IMR-90 (cell line): ENCODE results near the gene RAD51B. TPM values are rescaled to one million over a fixed set of nuclear protein-coding genes. Genes with fewer than 3 reads are reported as not detected.

Experiments
- ATAC-seq: fragments of 200-7000 bp; cut with Tn5 transposase; 2 replicates; pipeline ENCODE4 v1.9.1; 2020; ENCODE audit warnings: low read depth, mild to moderate bottlenecking, moderate library complexity
- BruUV-seq: library from RNA; stranded (reverse); fragments of 400-500 nt; replicated peaks from 2 replicates; lab custom pipeline; 2021; lab: Mats Ljungman, UMichigan
- CTCF ChIA-PET: fragments of 300-600 bp; formaldehyde crosslinking; extraction: SDS; loops from one replicate; lab custom pipeline; 2021; ENCODE audit warnings: antibody characterized with exemption; lab: Yijun Ruan, JAX
- POLR2A ChIA-PET: fragments of 300-600 bp; sonication (Branson Sonifier 250); formaldehyde crosslinking; loops from one replicate; lab custom pipeline; 2022; ENCODE audit warnings: antibody characterized with exemption; ENCODE audit not compliant: unreplicated experiment; lab: Charles Lee
- DNase-seq: peaks from one replicate; pipeline ENCODE4 v3.0.0; 2013
- H2AFZ ChIP-seq: replicated peaks from 2 replicates; pipeline ENCODE3; 2013; ENCODE audit warnings: low read length, mild to moderate bottlenecking; ENCODE audit not compliant: poor library complexity
- H2AK5ac ChIP-seq: 2 replicates; pipeline ENCODE4 v1.6.1; 2013; ENCODE audit warnings: low read depth, low read length, inconsistent platforms
- H2AK9ac ChIP-seq: replicated peaks from 2 replicates; pipeline ENCODE3; 2013; ENCODE audit warnings: mild to moderate bottlenecking, low read depth, low read length, moderate library complexity; ENCODE audit not compliant: poor library complexity
- H2BK120ac ChIP-seq: 2 replicates; pipeline ENCODE4 v1.6.1; 2013; ENCODE audit warnings: low read depth, low read length, inconsistent platforms
- H2BK15ac ChIP-seq: 3 replicates; pipeline ENCODE4 v1.6.1; 2013; ENCODE audit warnings: low read depth, low read length, inconsistent platforms
- H2BK20ac ChIP-seq: 2 replicates; pipeline ENCODE4 v1.6.1; 2013; ENCODE audit warnings: low read depth, mild to moderate bottlenecking, inconsistent platforms, low read length, moderate library complexity
- H2BK5ac ChIP-seq: 2 replicates; pipeline ENCODE4 v1.6.1; 2013; ENCODE audit warnings: mild to moderate bottlenecking, low read depth, low read length, inconsistent platforms; ENCODE audit not compliant: poor library complexity, severe bottlenecking
- H3K14ac ChIP-seq: replicated peaks from 2 replicates; pipeline ENCODE4 v1.6.1; 2013; ENCODE audit warnings: low read depth, low read length, inconsistent platforms
- H3K18ac ChIP-seq: 2 replicates; pipeline ENCODE4 v1.6.1; 2013; ENCODE audit warnings: low read depth, low read length, control low read depth
- H3K23ac ChIP-seq: 2 replicates; pipeline ENCODE4 v1.6.1; 2013; ENCODE audit warnings: low read depth, low read length, inconsistent platforms
- H3K27ac ChIP-seq: 2 replicates; pipeline ENCODE4 v1.5.1; 2013; ENCODE audit warnings: mild to moderate bottlenecking, control low read depth, low read length; ENCODE audit not compliant: insufficient read depth
- H3K27me3 ChIP-seq: 2 replicates; pipeline ENCODE4 v1.6.1; 2013; ENCODE audit warnings: low read length; ENCODE audit not compliant: control insufficient read depth, insufficient read depth
- H3K36me3 ChIP-seq: 2 replicates; pipeline ENCODE4 v1.6.1; 2013; ENCODE audit warnings: low read length, mixed read lengths; ENCODE audit not compliant: control insufficient read depth, insufficient read depth
- H3K4ac ChIP-seq: 2 replicates; pipeline ENCODE4 v1.6.1; 2013; ENCODE audit warnings: low read depth, low read length, inconsistent platforms
- H3K4me1 ChIP-seq: 2 replicates; pipeline ENCODE4 v1.6.1; 2013; ENCODE audit warnings: low read length, mixed read lengths; ENCODE audit not compliant: control insufficient read depth, insufficient read depth
- H3K4me2 ChIP-seq: 2 replicates; pipeline ENCODE4 v1.6.1; 2013; ENCODE audit warnings: low read depth, mild to moderate bottlenecking, control low read depth, low read length, moderate library complexity
- H3K4me3 ChIP-seq: 2 replicates; pipeline ENCODE4 v1.5.1; 2013; ENCODE audit warnings: low read depth, mild to moderate bottlenecking, control low read depth, low read length, moderate library complexity; ENCODE audit not compliant: insufficient read depth
- H3K56ac ChIP-seq: 2 replicates; pipeline ENCODE4 v1.6.1; 2013; ENCODE audit warnings: low read length, inconsistent platforms; ENCODE audit not compliant: insufficient read depth; ENCODE audit errors: extremely low read depth
- H3K79me1 ChIP-seq, 2 experiments: 2 replicates each; pipeline ENCODE4 v1.6.1; 2013; ENCODE audit warnings: low read length in 2 of 2, inconsistent platforms in 1 of 2, low read depth in 1 of 2
- H3K9ac ChIP-seq: 2 replicates; pipeline ENCODE4 v1.6.1; 2013; ENCODE audit warnings: low read depth, low read length, control low read depth
- H3K9me1 ChIP-seq: 2 replicates; pipeline ENCODE4 v1.6.1; 2013; ENCODE audit warnings: low read length, inconsistent platforms; ENCODE audit not compliant: insufficient read depth
- H3K9me3 ChIP-seq: 2 replicates; pipeline ENCODE4 v1.6.1; 2013; ENCODE audit warnings: low read length; ENCODE audit not compliant: control insufficient read depth, insufficient read depth
- H4K20me1 ChIP-seq: 2 replicates; pipeline ENCODE4 v1.6.1; 2013; ENCODE audit warnings: low read length, inconsistent platforms; ENCODE audit not compliant: insufficient read depth
- H4K5ac ChIP-seq: 2 replicates; pipeline ENCODE4 v1.6.1; 2013; ENCODE audit warnings: mild to moderate bottlenecking, low read depth, low read length, control low read depth
- H4K8ac ChIP-seq, 2 experiments: 2 replicates each; pipeline ENCODE4 v1.6.1; 2013; ENCODE audit warnings: low read depth in 2 of 2, low read length in 2 of 2, control low read depth in 1 of 2, inconsistent platforms in 1 of 2
- H4K91ac ChIP-seq: 2 replicates; pipeline ENCODE4 v1.6.1; 2013; ENCODE audit warnings: low read depth, low read length, inconsistent platforms; ENCODE audit not compliant: insufficient read depth
- BHLHE40 ChIP-seq: fragments of 150-350 bp; IDR thresholded peaks from 2 replicates; pipeline ENCODE4 v1.6.1; 2016; ENCODE audit warnings: mild to moderate bottlenecking, low read depth, low read length
- CEBPB ChIP-seq: IDR thresholded peaks from 2 replicates; pipeline ENCODE4 v1.6.1; 2012; ENCODE audit warnings: low read depth, low read length, improper control_type of control experiment
- CHD1 ChIP-seq: IDR thresholded peaks from 2 replicates; pipeline ENCODE4 v1.6.1; 2012; ENCODE audit warnings: low read depth, low read length, improper control_type of control experiment
- FOS ChIP-seq: fragments of 150-350 bp; IDR thresholded peaks from 2 replicates; pipeline ENCODE4 v1.6.1; 2016; ENCODE audit warnings: low read depth, low read length
- MAFK ChIP-seq: IDR thresholded peaks from 2 replicates; pipeline ENCODE4 v1.6.1; 2012; ENCODE audit warnings: low read depth, low read length, improper control_type of control experiment
- MAZ ChIP-seq: IDR thresholded peaks from 2 replicates; pipeline ENCODE4 v1.6.1; 2012; ENCODE audit warnings: low read depth, mild to moderate bottlenecking, low read length, improper control_type of control experiment, moderate library complexity, borderline replicate concordance
- MXI1 ChIP-seq: IDR thresholded peaks from 2 replicates; pipeline ENCODE4 v1.6.1; 2012; ENCODE audit warnings: low read depth, mild to moderate bottlenecking, low read length, moderate library complexity, borderline replicate concordance
- NFE2L2 ChIP-seq: fragments of 150-350 bp; IDR thresholded peaks from 2 replicates; pipeline ENCODE4 v1.6.1; 2016; ENCODE audit warnings: low read depth, mild to moderate bottlenecking, low read length
- POLR2A ChIP-seq: IDR thresholded peaks from 2 replicates; pipeline ENCODE4 v1.6.1; 2012; ENCODE audit warnings: mild to moderate bottlenecking, low read depth, low read length
- RAD21 ChIP-seq: IDR thresholded peaks from 2 replicates; pipeline ENCODE4 v1.6.1; 2012; ENCODE audit warnings: low read length, improper control_type of control experiment
- RCOR1 ChIP-seq: IDR thresholded peaks from 2 replicates; pipeline ENCODE4 v1.6.1; 2012; ENCODE audit warnings: mild to moderate bottlenecking, low read length, improper control_type of control experiment; ENCODE audit not compliant: insufficient replicate concordance
- RFX5 ChIP-seq: IDR thresholded peaks from 2 replicates; pipeline ENCODE4 v1.8.0; 2012; ENCODE audit warnings: low read depth, mild to moderate bottlenecking, low read length, moderate library complexity
- SMC3 ChIP-seq: fragments of 150-350 bp; IDR thresholded peaks from 2 replicates; pipeline ENCODE4 v1.6.1; 2016; ENCODE audit warnings: low read depth, mild to moderate bottlenecking, antibody characterized with exemption, low read length, moderate library complexity
- WGBS, 2 experiments: methylation state at CpG; one replicate each; pipeline versions ENCODE4 v1.1.5 to v1.1.7; 2013; ENCODE audit warnings: missing lambda C conversion rate in 2 of 2; ENCODE audit not compliant: insufficient read length in 1 of 2; ENCODE audit errors: extremely low coverage in 2 of 2; 5-methylcytosine and 5-hydroxymethylcytosine counted together
- dilution Hi-C: fragments of 300-500 bp; cut with HindIII; formaldehyde crosslinking; loops from one replicate; pipeline ENCODE4 v1.14.3; 2018; ENCODE audit warnings: low sequenced_read_pairs; ENCODE audit not compliant: unreplicated experiment
- in situ Hi-C: fragments of 300-500 bp; cut with MboI; formaldehyde crosslinking; loops from 3 replicates; pipeline ENCODE4 v1.14.3; 2019; ENCODE audit warnings: low sequenced_read_pairs, inconsistent platforms, mixed read lengths
- intact Hi-C: fragments of 100-400 bp; cut with micrococcal nuclease; formaldehyde crosslinking; loops from 2 replicates; pipeline ENCODE4 v1.10.0; 2022
- polyA plus RNA-seq, 3 experiments: library from polyadenylated mRNA; depleted of rRNA; stranded (reverse); fragments of >200 nt; gene quantifications; 2 replicates each; pipeline ENCODE4 v1.2.3, GENCODE V29; 2012; ENCODE audit warnings: low replicate concordance in 1 of 3
- total RNA-seq: library from RNA; depleted of rRNA; stranded (reverse); fragments of >200 nt; gene quantifications from 2 replicates; pipeline ENCODE4 v1.2.3, GENCODE V29; 2012
- TF ChIP-seq, protein P1 (sequence below): fragments of 150-350 bp; IDR thresholded peaks from 2 replicates; pipeline ENCODE4 v1.6.1; 2016; ENCODE audit warnings: low read depth, mild to moderate bottlenecking, low read length, moderate library complexity, borderline replicate concordance
- TF ChIP-seq, protein P2 (sequence below): conservative IDR thresholded peaks from 2 replicates; pipeline ENCODE4 v1.5.1; 2012; ENCODE audit warnings: mild to moderate bottlenecking, low read depth, low read length, improper control_type of control experiment
- TF ChIP-seq, protein P3 (sequence below): fragments of 150-350 bp; IDR thresholded peaks from 2 replicates; pipeline ENCODE4 v1.6.1; 2017; ENCODE audit warnings: mild to moderate bottlenecking, antibody characterized with exemption, low read length, low read depth

RAD51B gene
- total and polyA plus RNA-seq, 2 of the 4 experiments (the other 2 are of a cell fraction) = 5.1 to 18.8 TPM

DNA sequence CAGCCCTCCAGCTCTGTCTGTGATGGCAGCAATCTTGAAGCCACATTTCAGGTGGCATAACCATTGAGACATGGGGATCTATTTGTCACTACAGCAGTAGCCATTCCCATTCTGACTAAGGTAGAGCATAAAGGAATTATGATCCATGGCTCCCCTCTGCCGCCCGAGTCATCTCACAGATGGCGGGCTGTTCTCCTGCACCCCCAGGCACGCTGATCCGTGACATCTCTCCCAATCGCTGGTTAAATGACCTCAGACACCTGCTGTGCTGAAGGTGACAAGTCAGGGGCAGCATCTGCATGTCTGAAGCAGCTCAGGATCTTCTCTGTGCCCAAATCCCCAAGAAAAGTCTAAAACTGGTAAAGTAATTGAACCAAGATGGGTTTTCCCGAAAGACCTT, 849.0 kb downstream of the RAD51B start:
- intact Hi-C loops (loop anchor here (10.0 kb wide), 2 partner anchors 214 to 724 kb away; no protein-coding TSS in a partner anchor), dilution Hi-C loops (no loop called here), in situ Hi-C loops (loop anchor here (10.0 kb wide), 1 partner anchor 116 kb away; no protein-coding TSS in a partner anchor)
- H4K20me1 ChIP-seq = no peaks in the 10 kb centered on the region
- H3K23ac ChIP-seq = no peak overlapping the region
- H3K56ac ChIP-seq = no peak overlapping the region
- H4K91ac ChIP-seq = 0 out of 2 replicates have a peak overlapping the region, but pooled peaks have one; percentile 72
- 100% methylated on average over 2 of the region's 7 CpGs; no CpG with 5 or more reads in 1 of the 2 experiments for WGBS, 2 experiments
- ChIA-PET CTCF (no interaction called here), POLR2A (interaction anchor here (0.7 kb wide), 1 partner anchor 14 kb away, joined by 17 read pairs; no protein-coding TSS in a partner anchor)
- peak overlapping the region; percentile 59; the same call in 2 of the 3 replicates for H2BK15ac ChIP-seq
- peak overlapping the region; percentile 69; the same call in 1 of the 2 replicates for H2BK120ac ChIP-seq
- ATAC-seq (no peak), DNase-seq (no peak)
- no peaks in the 10 kb centered on the region for H3K27me3 ChIP-seq
- H3K4me3 ChIP-seq = no peak overlapping the region
- peaks cover 24% of the 10 kb centered on the region for H3K9me1 ChIP-seq
- H2AFZ ChIP-seq = no peak overlapping the region
- H3K4me2 ChIP-seq = no peak overlapping the region
- no peaks in the 10 kb centered on the region for H3K9me3 ChIP-seq
- peaks cover 32% of the 10 kb centered on the region for H3K4me1 ChIP-seq
- H2BK5ac ChIP-seq = no peak overlapping the region
- H4K8ac ChIP-seq = no peak overlapping the region
- H3K18ac ChIP-seq = 0 out of 2 replicates have a peak overlapping the region, but pooled peaks have one; percentile 65
- no peaks in the 10 kb centered on the region for H3K79me1 ChIP-seq
- peak overlapping the region; percentile 34; the same call in 1 of the 2 replicates for H3K14ac ChIP-seq
- no peak overlapping the region for H3K9ac ChIP-seq
- H2AK9ac ChIP-seq = no peak overlapping the region
- H2AK5ac ChIP-seq = peak overlapping the region; percentile 80
- no TSS peak for BruUV-seq
- TF ChIP-seq, protein P1, sequence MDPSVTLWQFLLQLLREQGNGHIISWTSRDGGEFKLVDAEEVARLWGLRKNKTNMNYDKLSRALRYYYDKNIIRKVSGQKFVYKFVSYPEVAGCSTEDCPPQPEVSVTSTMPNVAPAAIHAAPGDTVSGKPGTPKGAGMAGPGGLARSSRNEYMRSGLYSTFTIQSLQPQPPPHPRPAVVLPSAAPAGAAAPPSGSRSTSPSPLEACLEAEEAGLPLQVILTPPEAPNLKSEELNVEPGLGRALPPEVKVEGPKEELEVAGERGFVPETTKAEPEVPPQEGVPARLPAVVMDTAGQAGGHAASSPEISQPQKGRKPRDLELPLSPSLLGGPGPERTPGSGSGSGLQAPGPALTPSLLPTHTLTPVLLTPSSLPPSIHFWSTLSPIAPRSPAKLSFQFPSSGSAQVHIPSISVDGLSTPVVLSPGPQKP = no peak
- TF ChIP-seq NFE2L2 = no peak
- no peak for TF ChIP-seq SMC3
- no peak for TF ChIP-seq MXI1
- TF ChIP-seq CEBPB = no peak
- no peak for TF ChIP-seq RAD21
- TF ChIP-seq FOS = no peak
- no peak for TF ChIP-seq MAFK
- TF ChIP-seq, protein P2, sequence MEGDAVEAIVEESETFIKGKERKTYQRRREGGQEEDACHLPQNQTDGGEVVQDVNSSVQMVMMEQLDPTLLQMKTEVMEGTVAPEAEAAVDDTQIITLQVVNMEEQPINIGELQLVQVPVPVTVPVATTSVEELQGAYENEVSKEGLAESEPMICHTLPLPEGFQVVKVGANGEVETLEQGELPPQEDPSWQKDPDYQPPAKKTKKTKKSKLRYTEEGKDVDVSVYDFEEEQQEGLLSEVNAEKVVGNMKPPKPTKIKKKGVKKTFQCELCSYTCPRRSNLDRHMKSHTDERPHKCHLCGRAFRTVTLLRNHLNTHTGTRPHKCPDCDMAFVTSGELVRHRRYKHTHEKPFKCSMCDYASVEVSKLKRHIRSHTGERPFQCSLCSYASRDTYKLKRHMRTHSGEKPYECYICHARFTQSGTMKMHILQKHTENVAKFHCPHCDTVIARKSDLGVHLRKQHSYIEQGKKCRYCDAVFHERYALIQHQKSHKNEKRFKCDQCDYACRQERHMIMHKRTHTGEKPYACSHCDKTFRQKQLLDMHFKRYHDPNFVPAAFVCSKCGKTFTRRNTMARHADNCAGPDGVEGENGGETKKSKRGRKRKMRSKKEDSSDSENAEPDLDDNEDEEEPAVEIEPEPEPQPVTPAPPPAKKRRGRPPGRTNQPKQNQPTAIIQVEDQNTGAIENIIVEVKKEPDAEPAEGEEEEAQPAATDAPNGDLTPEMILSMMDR = no peak
- TF ChIP-seq MAZ = no peak
- TF ChIP-seq RCOR1 = no peak
- no peak for TF ChIP-seq POLR2A
- no peak for TF ChIP-seq BHLHE40
- TF ChIP-seq, protein P3, sequence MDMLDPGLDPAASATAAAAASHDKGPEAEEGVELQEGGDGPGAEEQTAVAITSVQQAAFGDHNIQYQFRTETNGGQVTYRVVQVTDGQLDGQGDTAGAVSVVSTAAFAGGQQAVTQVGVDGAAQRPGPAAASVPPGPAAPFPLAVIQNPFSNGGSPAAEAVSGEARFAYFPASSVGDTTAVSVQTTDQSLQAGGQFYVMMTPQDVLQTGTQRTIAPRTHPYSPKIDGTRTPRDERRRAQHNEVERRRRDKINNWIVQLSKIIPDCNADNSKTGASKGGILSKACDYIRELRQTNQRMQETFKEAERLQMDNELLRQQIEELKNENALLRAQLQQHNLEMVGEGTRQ = no peak
- TF ChIP-seq CHD1 = no peak
- TF ChIP-seq RFX5 = no peak
- no peak overlapping the region for H4K5ac ChIP-seq
- H2BK20ac ChIP-seq = peak overlapping the region; percentile 80
- H3K36me3 ChIP-seq = no peaks in the 10 kb centered on the region
- peak overlapping the region; percentile 69; the same call in 1 of the 2 replicates for H3K4ac ChIP-seq
- H3K27ac ChIP-seq = no peak overlapping the region
